IMR-90 (cell line): ENCODE data around the gene CASZ1. TPM values are rescaled to one million over a fixed set of nuclear protein-coding genes. Genes with fewer than 3 reads are reported as not detected.

Source experiments
- ATAC-seq: fragments of 200-7000 bp; cut with Tn5 transposase; 2 replicates; pipeline ENCODE4 v1.9.1; 2020; ENCODE audit warnings: low read depth, mild to moderate bottlenecking, moderate library complexity
- BruUV-seq: library from RNA; stranded (reverse); fragments of 400-500 nt; replicated peaks from 2 replicates; lab custom pipeline; 2021; lab: Mats Ljungman, UMichigan
- CTCF ChIA-PET: fragments of 300-600 bp; formaldehyde crosslinking; extraction: SDS; loops from one replicate; lab custom pipeline; 2021; ENCODE audit warnings: antibody characterized with exemption; lab: Yijun Ruan, JAX
- POLR2A ChIA-PET: fragments of 300-600 bp; sonication (Branson Sonifier 250); formaldehyde crosslinking; loops from one replicate; lab custom pipeline; 2022; ENCODE audit warnings: antibody characterized with exemption; ENCODE audit not compliant: unreplicated experiment; lab: Charles Lee
- DNase-seq: peaks from one replicate; pipeline ENCODE4 v3.0.0; 2013
- H2AFZ ChIP-seq: replicated peaks from 2 replicates; pipeline ENCODE3; 2013; ENCODE audit warnings: low read length, mild to moderate bottlenecking; ENCODE audit not compliant: poor library complexity
- H2AK5ac ChIP-seq: 2 replicates; pipeline ENCODE4 v1.6.1; 2013; ENCODE audit warnings: low read depth, low read length, inconsistent platforms
- H2AK9ac ChIP-seq: replicated peaks from 2 replicates; pipeline ENCODE3; 2013; ENCODE audit warnings: mild to moderate bottlenecking, low read depth, low read length, moderate library complexity; ENCODE audit not compliant: poor library complexity
- H2BK120ac ChIP-seq: 2 replicates; pipeline ENCODE4 v1.6.1; 2013; ENCODE audit warnings: low read depth, low read length, inconsistent platforms
- H2BK15ac ChIP-seq: 3 replicates; pipeline ENCODE4 v1.6.1; 2013; ENCODE audit warnings: low read depth, low read length, inconsistent platforms
- H2BK20ac ChIP-seq: 2 replicates; pipeline ENCODE4 v1.6.1; 2013; ENCODE audit warnings: low read depth, mild to moderate bottlenecking, inconsistent platforms, low read length, moderate library complexity
- H2BK5ac ChIP-seq: 2 replicates; pipeline ENCODE4 v1.6.1; 2013; ENCODE audit warnings: mild to moderate bottlenecking, low read depth, low read length, inconsistent platforms; ENCODE audit not compliant: poor library complexity, severe bottlenecking
- H3K14ac ChIP-seq: replicated peaks from 2 replicates; pipeline ENCODE4 v1.6.1; 2013; ENCODE audit warnings: low read depth, low read length, inconsistent platforms
- H3K18ac ChIP-seq: 2 replicates; pipeline ENCODE4 v1.6.1; 2013; ENCODE audit warnings: low read depth, low read length, control low read depth
- H3K23ac ChIP-seq: 2 replicates; pipeline ENCODE4 v1.6.1; 2013; ENCODE audit warnings: low read depth, low read length, inconsistent platforms
- H3K27ac ChIP-seq: 2 replicates; pipeline ENCODE4 v1.5.1; 2013; ENCODE audit warnings: mild to moderate bottlenecking, control low read depth, low read length; ENCODE audit not compliant: insufficient read depth
- H3K27me3 ChIP-seq: 2 replicates; pipeline ENCODE4 v1.6.1; 2013; ENCODE audit warnings: low read length; ENCODE audit not compliant: control insufficient read depth, insufficient read depth
- H3K36me3 ChIP-seq: 2 replicates; pipeline ENCODE4 v1.6.1; 2013; ENCODE audit warnings: low read length, mixed read lengths; ENCODE audit not compliant: control insufficient read depth, insufficient read depth
- H3K4ac ChIP-seq: 2 replicates; pipeline ENCODE4 v1.6.1; 2013; ENCODE audit warnings: low read depth, low read length, inconsistent platforms
- H3K4me1 ChIP-seq: 2 replicates; pipeline ENCODE4 v1.6.1; 2013; ENCODE audit warnings: low read length, mixed read lengths; ENCODE audit not compliant: control insufficient read depth, insufficient read depth
- H3K4me2 ChIP-seq: 2 replicates; pipeline ENCODE4 v1.6.1; 2013; ENCODE audit warnings: low read depth, mild to moderate bottlenecking, control low read depth, low read length, moderate library complexity
- H3K4me3 ChIP-seq: 2 replicates; pipeline ENCODE4 v1.5.1; 2013; ENCODE audit warnings: low read depth, mild to moderate bottlenecking, control low read depth, low read length, moderate library complexity; ENCODE audit not compliant: insufficient read depth
- H3K56ac ChIP-seq: 2 replicates; pipeline ENCODE4 v1.6.1; 2013; ENCODE audit warnings: low read length, inconsistent platforms; ENCODE audit not compliant: insufficient read depth; ENCODE audit errors: extremely low read depth
- H3K79me1 ChIP-seq, 2 experiments: 2 replicates each; pipeline ENCODE4 v1.6.1; 2013; ENCODE audit warnings: low read length in 2 of 2, inconsistent platforms in 1 of 2, low read depth in 1 of 2
- H3K9ac ChIP-seq: 2 replicates; pipeline ENCODE4 v1.6.1; 2013; ENCODE audit warnings: low read depth, low read length, control low read depth
- H3K9me1 ChIP-seq: 2 replicates; pipeline ENCODE4 v1.6.1; 2013; ENCODE audit warnings: low read length, inconsistent platforms; ENCODE audit not compliant: insufficient read depth
- H3K9me3 ChIP-seq: 2 replicates; pipeline ENCODE4 v1.6.1; 2013; ENCODE audit warnings: low read length; ENCODE audit not compliant: control insufficient read depth, insufficient read depth
- H4K20me1 ChIP-seq: 2 replicates; pipeline ENCODE4 v1.6.1; 2013; ENCODE audit warnings: low read length, inconsistent platforms; ENCODE audit not compliant: insufficient read depth
- H4K5ac ChIP-seq: 2 replicates; pipeline ENCODE4 v1.6.1; 2013; ENCODE audit warnings: mild to moderate bottlenecking, low read depth, low read length, control low read depth
- H4K8ac ChIP-seq, 2 experiments: 2 replicates each; pipeline ENCODE4 v1.6.1; 2013; ENCODE audit warnings: low read depth in 2 of 2, low read length in 2 of 2, control low read depth in 1 of 2, inconsistent platforms in 1 of 2
- H4K91ac ChIP-seq: 2 replicates; pipeline ENCODE4 v1.6.1; 2013; ENCODE audit warnings: low read depth, low read length, inconsistent platforms; ENCODE audit not compliant: insufficient read depth
- BHLHE40 ChIP-seq: fragments of 150-350 bp; IDR thresholded peaks from 2 replicates; pipeline ENCODE4 v1.6.1; 2016; ENCODE audit warnings: mild to moderate bottlenecking, low read depth, low read length
- CEBPB ChIP-seq: IDR thresholded peaks from 2 replicates; pipeline ENCODE4 v1.6.1; 2012; ENCODE audit warnings: low read depth, low read length, improper control_type of control experiment
- FOS ChIP-seq: fragments of 150-350 bp; IDR thresholded peaks from 2 replicates; pipeline ENCODE4 v1.6.1; 2016; ENCODE audit warnings: low read depth, low read length
- MAZ ChIP-seq: IDR thresholded peaks from 2 replicates; pipeline ENCODE4 v1.6.1; 2012; ENCODE audit warnings: low read depth, mild to moderate bottlenecking, low read length, improper control_type of control experiment, moderate library complexity, borderline replicate concordance
- RCOR1 ChIP-seq: IDR thresholded peaks from 2 replicates; pipeline ENCODE4 v1.6.1; 2012; ENCODE audit warnings: mild to moderate bottlenecking, low read length, improper control_type of control experiment; ENCODE audit not compliant: insufficient replicate concordance
- WGBS, 2 experiments: methylation state at CpG; one replicate each; pipeline versions ENCODE4 v1.1.5 to v1.1.7; 2013; ENCODE audit warnings: missing lambda C conversion rate in 2 of 2; ENCODE audit not compliant: insufficient read length in 1 of 2; ENCODE audit errors: extremely low coverage in 2 of 2; 5-methylcytosine and 5-hydroxymethylcytosine counted together
- dilution Hi-C: fragments of 300-500 bp; cut with HindIII; formaldehyde crosslinking; loops from one replicate; pipeline ENCODE4 v1.14.3; 2018; ENCODE audit warnings: low sequenced_read_pairs; ENCODE audit not compliant: unreplicated experiment
- in situ Hi-C: fragments of 300-500 bp; cut with MboI; formaldehyde crosslinking; loops from 3 replicates; pipeline ENCODE4 v1.14.3; 2019; ENCODE audit warnings: low sequenced_read_pairs, inconsistent platforms, mixed read lengths
- intact Hi-C: fragments of 100-400 bp; cut with micrococcal nuclease; formaldehyde crosslinking; loops from 2 replicates; pipeline ENCODE4 v1.10.0; 2022
- polyA plus RNA-seq, 3 experiments: library from polyadenylated mRNA; depleted of rRNA; stranded (reverse); fragments of >200 nt; gene quantifications; 2 replicates each; pipeline ENCODE4 v1.2.3, GENCODE V29; 2012; ENCODE audit warnings: low replicate concordance in 1 of 3
- total RNA-seq: library from RNA; depleted of rRNA; stranded (reverse); fragments of >200 nt; gene quantifications from 2 replicates; pipeline ENCODE4 v1.2.3, GENCODE V29; 2012

CASZ1 gene
- total and polyA plus RNA-seq, 2 of the 4 experiments (the other 2 are of a cell fraction), result 0.18 to 0.24 TPM

GRCh38 chr1:10685196-10685807 lies 111.1 kb downstream of the CASZ1 start:
- no TSS peak for BruUV-seq
- Histone ChIP-seq H4K91ac (no peak overlapping the region), H3K4ac (no peak overlapping the region), H3K9me3 (no peaks in the 10 kb centered on the region), H2BK120ac (no peak overlapping the region), H2AFZ (no peak overlapping the region), H3K4me1 (peaks cover 11% of the 10 kb centered on the region; the same call in 1 of the 2 replicates), H3K4me2 (no peak overlapping the region), H2AK9ac (no peak overlapping the region), H2BK5ac (no peak overlapping the region), H3K27me3 (peaks cover 6% of the 10 kb centered on the region; the same call in 1 of the 2 replicates), H2BK20ac (no peak overlapping the region), H3K9ac (no peak overlapping the region), H2AK5ac (no peak overlapping the region), H3K56ac (no peak overlapping the region), H3K9me1 (no peaks in the 10 kb centered on the region), H3K23ac (no peak overlapping the region), H2BK15ac (no peak overlapping the region), H3K4me3 (no peak overlapping the region), H3K14ac (no peak overlapping the region), H4K20me1 (no peaks in the 10 kb centered on the region), H3K36me3 (no peaks in the 10 kb centered on the region), H3K79me1 (no peaks in the 10 kb centered on the region), H3K18ac (no peak overlapping the region), H4K5ac (no peak overlapping the region), H3K27ac (no peak overlapping the region), H4K8ac (no peak overlapping the region)
- dilution Hi-C loops (no loop called here), in situ Hi-C loops (no loop called here), intact Hi-C loops (no loop called here)
- no peak for TF ChIP-seq RCOR1
- TF ChIP-seq CEBPB, result no peak
- no peak for TF ChIP-seq BHLHE40
- TF ChIP-seq FOS, result no peak
- TF ChIP-seq MAZ, result no peak
- ATAC-seq, result no peak
- WGBS, 2 experiments, result 76% methylated on average over 8 of the region's 15 CpGs; no CpG with 5 or more reads in 1 of the 2 experiments
- ChIA-PET POLR2A (no interaction called here), CTCF (no interaction called here)
- DNase-seq, result no peak
